A673 (cell line): ENCODE results near the gene PPP2R5D. TPM values are rescaled to one million over a fixed set of nuclear protein-coding genes. Genes with fewer than 3 reads are reported as not detected.

Source experiments
- BruUV-seq: library from RNA; stranded (reverse); fragments of 400-500 nt; replicated peaks from 2 replicates; lab custom pipeline; 2021; lab: Mats Ljungman, UMichigan
- CTCF ChIA-PET: fragments of 300-600 bp; sonication (Branson Sonifier 250); formaldehyde crosslinking; loops from one replicate; lab custom pipeline; 2022; ENCODE audit warnings: antibody characterized with exemption; lab: Charles Lee
- POLR2A ChIA-PET: fragments of 300-600 bp; sonication (Branson Sonifier 250); formaldehyde crosslinking; loops from one replicate; lab custom pipeline; 2022; ENCODE audit warnings: antibody characterized with exemption; ENCODE audit not compliant: low non-redundant PET; lab: Charles Lee
- DNase-seq: peaks from one replicate; pipeline ENCODE4 v3.0.0-alpha.2; 2015; ENCODE audit warnings: low spot score
- H3K27ac ChIP-seq: fragments of 200-600 bp; sonication (generic); 2 replicates; pipeline ENCODE4 v1.5.1; 2016; ENCODE audit warnings: mixed run types, low read depth, mild to moderate bottlenecking, mixed read lengths, antibody characterized with exemption, low read length; ENCODE audit not compliant: poor library complexity, severe bottlenecking
- H3K27me3 ChIP-seq: fragments of 200-600 bp; sonication (generic); replicated peaks from 2 replicates; pipeline ENCODE4 v1.6.1; 2017; ENCODE audit warnings: mixed run types, low read depth, mild to moderate bottlenecking, mixed read lengths, antibody characterized with exemption, low read length; ENCODE audit not compliant: insufficient read depth, poor library complexity
- H3K36me3 ChIP-seq: fragments of 200-600 bp; sonication (generic); 2 replicates; pipeline ENCODE4 v1.6.1; 2016; ENCODE audit warnings: mixed run types, mild to moderate bottlenecking, mixed read lengths, antibody characterized with exemption, low read length; ENCODE audit not compliant: insufficient read depth, poor library complexity, severe bottlenecking
- H3K4me1 ChIP-seq: fragments of 200-600 bp; sonication (generic); 2 replicates; pipeline ENCODE4 v1.6.1; 2017; ENCODE audit warnings: mixed run types, mild to moderate bottlenecking, mixed read lengths, antibody characterized with exemption, low read length; ENCODE audit not compliant: insufficient read depth, poor library complexity, severe bottlenecking
- H3K4me3 ChIP-seq: fragments of 200-600 bp; sonication (generic); 2 replicates; pipeline ENCODE4 v1.5.1; 2016; ENCODE audit warnings: low read depth, mixed run types, mild to moderate bottlenecking, mixed read lengths, low read length; ENCODE audit not compliant: poor library complexity, severe bottlenecking
- H3K9me3 ChIP-seq: fragments of 200-600 bp; sonication (generic); 2 replicates; pipeline ENCODE4 v1.6.1; 2016; ENCODE audit warnings: mixed run types, low read depth, mild to moderate bottlenecking, mixed read lengths, antibody characterized with exemption, low read length; ENCODE audit not compliant: poor library complexity, severe bottlenecking
- CTCF ChIP-seq: fragments of 300-800, 200-600 bp; sonication (generic); conservative IDR thresholded peaks from 2 replicates; pipeline ENCODE4 v1.5.1; 2017; ENCODE audit warnings: low read depth, mild to moderate bottlenecking, antibody characterized with exemption, low read length, moderate library complexity, mixed read lengths
- EZH2 ChIP-seq: fragments of 200-600 bp; sonication (generic); IDR thresholded peaks from 2 replicates; pipeline ENCODE4 v1.6.1; 2017; ENCODE audit warnings: borderline replicate concordance, low read depth, mild to moderate bottlenecking, mixed read lengths, antibody characterized with exemption, low read length; ENCODE audit not compliant: poor library complexity, severe bottlenecking
- intact Hi-C: fragments of 100-400 bp; cut with micrococcal nuclease; formaldehyde crosslinking; loops from one replicate; pipeline ENCODE4 v1.10.0; 2022; ENCODE audit not compliant: unreplicated experiment
- total RNA-seq: library from RNA; stranded (reverse); gene quantifications from 2 replicates; pipeline ENCODE4 v1.2.3, GENCODE V29; 2021

PPP2R5D gene
- total RNA-seq, 1 experiment from 2014 or later = 73.6 TPM

- Histone ChIP-seq H3K4me1 (no peaks in the 10 kb centered on the region), H3K4me3 (no peak overlapping the region), H3K9me3 (no peaks in the 10 kb centered on the region), H3K27ac (no peak overlapping the region), H3K36me3 (peaks cover 15% of the 10 kb centered on the region), H3K27me3 (no peaks in the 10 kb centered on the region)
- intact Hi-C loops = no loop called here
- BruUV-seq = no TSS peak
- POLR2A ChIA-PET = no interaction called here
- DNase-seq = peak; percentile 67
- no peak for TF ChIP-seq EZH2
- TF ChIP-seq CTCF = 0 out of 2 replicates have a peak, but pooled peaks have one; percentile 26
- CTCF ChIA-PET = no interaction called here
These were observed 20.3 kb upstream of the PPP2R5D start for GRCh38 chr6:42963855-42964605.

GRCh38 chr6:42966571-42966970, 17.8 kb upstream of the PPP2R5D start:
- Histone ChIP-seq H3K4me3 (no peak overlapping the region), H3K4me1 (peaks cover 10% of the 10 kb centered on the region), H3K36me3 (peaks cover 15% of the 10 kb centered on the region), H3K27me3 (no peaks in the 10 kb centered on the region), H3K27ac (no peak overlapping the region), H3K9me3 (no peaks in the 10 kb centered on the region)
- no TSS peak for BruUV-seq
- intact Hi-C loops = no loop called here
- no peak for DNase-seq
- TF ChIP-seq EZH2 (no peak), CTCF (no peak)
- ChIA-PET POLR2A (no interaction called here), CTCF (no interaction called here)

- H3K36me3 ChIP-seq = peaks cover 15% of the 10 kb centered on the region
- no TSS peak for BruUV-seq
- H3K4me1 ChIP-seq = peaks cover 10% of the 10 kb centered on the region
- H3K27me3 ChIP-seq = no peaks in the 10 kb centered on the region
- intact Hi-C loops = no loop called here
- DNase-seq = no peak
- H3K4me3 ChIP-seq = no peak overlapping the region
- ChIA-PET POLR2A (no interaction called here), CTCF (no interaction called here)
- H3K27ac ChIP-seq = no peak overlapping the region
- no peaks in the 10 kb centered on the region for H3K9me3 ChIP-seq
- TF ChIP-seq EZH2 (no peak), CTCF (no peak)
These were observed 17.1 kb upstream of the PPP2R5D start for GRCh38 chr6:42967228-42967627.
